Activated CD4-positive, alpha-beta T cell treated with anti-CD3 and anti-CD28 coated beads, Interleukin-2, amount 10 ng/mL, durations not matched to agents 7 days and 5 days (primary cell): ENCODE data around the gene MYG1. TPM values are rescaled to one million over a fixed set of nuclear protein-coding genes. Genes with fewer than 3 reads are reported as not detected.

Experiments
- CTCF ChIA-PET: fragments of 350-600 bp; sonication (Branson Sonifier 250); formaldehyde crosslinking; loops from one replicate; lab custom pipeline; 2021; ENCODE audit warnings: antibody characterized with exemption; lab: Charles Lee
- POLR2A ChIA-PET: fragments of 350-600 bp; sonication (Branson Sonifier 250); formaldehyde crosslinking; loops from one replicate; lab custom pipeline; 2021; ENCODE audit warnings: antibody characterized with exemption; lab: Charles Lee
- DNase-seq: peaks from one replicate; pipeline ENCODE4 v3.0.0-alpha.2; 2020
- H3K27ac Mint-ChIP-seq: one replicate; pipeline ENCODE4 v1.8.0; 2021; ENCODE audit warnings: mild to moderate bottlenecking, moderate library complexity, mixed read lengths
- H3K27me3 Mint-ChIP-seq: one replicate; pipeline ENCODE4 v1.8.0; 2021; ENCODE audit warnings: mixed read lengths
- H3K36me3 Mint-ChIP-seq: one replicate; pipeline ENCODE4 v1.8.0; 2021; ENCODE audit warnings: low read depth, mixed read lengths
- H3K4me1 Mint-ChIP-seq: one replicate; pipeline ENCODE4 v1.8.0; 2021; ENCODE audit warnings: mixed read lengths
- H3K4me3 Mint-ChIP-seq: one replicate; pipeline ENCODE4 v1.8.0; 2021; ENCODE audit warnings: mild to moderate bottlenecking, moderate library complexity, mixed read lengths
- H3K9me3 Mint-ChIP-seq: one replicate; pipeline ENCODE4 v1.8.0; 2021; ENCODE audit warnings: mixed read lengths
- total RNA-seq, 2 experiments: library from RNA; stranded (reverse); gene quantifications; one replicate each; pipeline ENCODE4 v1.2.3, GENCODE V29; 2021

The MYG1 gene, protein sequence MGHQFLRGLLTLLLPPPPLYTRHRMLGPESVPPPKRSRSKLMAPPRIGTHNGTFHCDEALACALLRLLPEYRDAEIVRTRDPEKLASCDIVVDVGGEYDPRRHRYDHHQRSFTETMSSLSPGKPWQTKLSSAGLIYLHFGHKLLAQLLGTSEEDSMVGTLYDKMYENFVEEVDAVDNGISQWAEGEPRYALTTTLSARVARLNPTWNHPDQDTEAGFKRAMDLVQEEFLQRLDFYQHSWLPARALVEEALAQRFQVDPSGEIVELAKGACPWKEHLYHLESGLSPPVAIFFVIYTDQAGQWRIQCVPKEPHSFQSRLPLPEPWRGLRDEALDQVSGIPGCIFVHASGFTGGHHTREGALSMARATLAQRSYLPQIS
- total RNA-seq: 10 to 100 TPM; 47.9 to 56.4 TPM

GRCh38 chr12:53299454-53300180, at the start of gene MYG1:
Gene MYG1 (plus strand): TSS chr12:53299695. CDS start chr12:53299738, 43 bp downstream.
- no peaks in the 10 kb centered on the region for H3K9me3 Mint-ChIP-seq
- CTCF ChIA-PET: interaction anchor here (0.7 to 2.9 kb wide), 11 partner anchors 9 to 104 kb away, joined by 3 to 30 read pairs (median 3); partner anchors contain the start of genes AAAS and ESPL1
- H3K27me3 Mint-ChIP-seq: no peaks in the 10 kb centered on the region
- DNase-seq: peak; percentile 90
- POLR2A ChIA-PET: interaction anchor here (0.6 kb wide), 1 partner anchor 122 kb away, joined by 3 read pairs; no protein-coding TSS in a partner anchor
- H3K4me3 Mint-ChIP-seq: peak within 1 kb of the TSS; percentile 89
- H3K4me1 Mint-ChIP-seq: peaks cover 68% of the 10 kb centered on the region
- H3K27ac Mint-ChIP-seq: peak within 1 kb of the TSS; percentile 86
- peaks cover 39% of the 10 kb centered on the region for H3K36me3 Mint-ChIP-seq

- Mint-ChIP-seq H3K27ac (peak overlapping the region; percentile 94), H3K9me3 (no peaks in the 10 kb centered on the region), H3K4me3 (peak overlapping the region; percentile 99), H3K27me3 (no peaks in the 10 kb centered on the region), H3K4me1 (peaks cover 47% of the 10 kb centered on the region), H3K36me3 (peaks cover 27% of the 10 kb centered on the region)
- DNase-seq: peak; percentile 73
- ChIA-PET POLR2A (interaction anchor here (1.2 kb wide), 1 partner anchor 32 kb away, joined by 3 read pairs; no protein-coding TSS in a partner anchor), CTCF (interaction anchor here (0.7 to 2.2 kb wide), 8 partner anchors 15 to 54 kb away, joined by 3 to 22 read pairs (median 4); no protein-coding TSS in a partner anchor)
These were observed 47.8 kb upstream of the MYG1 start for GRCh38 chr12:53251477-53252348.

GRCh38 chr12:53252349-53252916, 47.1 kb upstream of the MYG1 start:
- peak overlapping the region; percentile 99 for H3K4me3 Mint-ChIP-seq

GRCh38 chr12:53253298-53253697, 46.2 kb upstream of the MYG1 start:
- POLR2A ChIA-PET: no interaction called here
- DNase-seq: no peak
- CTCF ChIA-PET: interaction anchor here (0.5 to 2.4 kb wide), 8 partner anchors 8 to 215 kb away, joined by 3 to 9 read pairs (median 5); partner anchors contain the start of genes AAAS and ESPL1
- Mint-ChIP-seq H3K9me3 (no peaks in the 10 kb centered on the region), H3K36me3 (peaks cover 29% of the 10 kb centered on the region), H3K4me3 (peak overlapping the region; percentile 99), H3K27me3 (no peaks in the 10 kb centered on the region), H3K4me1 (peaks cover 47% of the 10 kb centered on the region), H3K27ac (peak overlapping the region; percentile 94)

More at GRCh38 chr12:53252349-53252916, 47.1 kb upstream of the MYG1 start:
- Mint-ChIP-seq H3K27ac (peak overlapping the region; percentile 94), H3K4me1 (peaks cover 47% of the 10 kb centered on the region), H3K27me3 (no peaks in the 10 kb centered on the region), H3K36me3 (peaks cover 27% of the 10 kb centered on the region), H3K9me3 (no peaks in the 10 kb centered on the region)
- ChIA-PET CTCF (interaction anchor here (0.5 to 2.4 kb wide), 5 partner anchors 7 to 216 kb away, joined by 4 to 22 read pairs (median 7); partner anchors contain the start of gene AAAS), POLR2A (no interaction called here)
- no peak for DNase-seq

DNA sequence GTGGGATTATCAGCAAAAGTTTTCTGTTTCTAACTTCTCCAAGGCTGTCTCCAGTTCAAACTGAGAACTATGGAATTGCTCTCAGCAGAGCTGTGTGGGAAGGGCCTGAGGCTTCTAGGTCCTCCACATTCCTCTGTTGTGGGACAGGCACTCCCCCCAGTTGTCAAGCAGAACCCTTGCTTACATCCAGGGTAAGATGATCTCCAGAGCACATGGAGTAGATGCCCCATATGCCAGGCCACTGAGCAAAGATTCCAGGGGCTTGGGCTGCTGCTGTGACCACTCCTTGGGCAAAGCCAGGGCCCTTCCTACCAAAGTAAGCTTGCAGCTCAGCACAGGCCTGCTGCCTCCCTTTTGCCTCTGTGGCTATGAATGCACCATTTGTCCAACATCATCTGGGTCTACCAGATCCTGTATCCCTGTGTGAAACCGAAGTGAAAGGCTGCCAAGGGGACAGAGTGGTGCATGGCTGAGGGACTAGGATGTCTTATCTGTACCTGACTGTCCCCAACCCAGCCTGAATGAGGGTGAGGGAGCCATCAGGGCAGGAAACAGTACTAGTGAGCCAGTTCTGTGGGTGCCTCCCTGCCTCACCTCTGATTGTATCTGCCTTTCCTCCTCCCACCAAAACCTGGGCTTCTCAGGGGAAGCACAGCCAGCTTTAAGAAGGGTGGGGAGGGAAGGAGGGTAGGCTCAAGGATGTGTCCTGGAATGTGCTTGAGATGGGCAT, 44.5 kb upstream of the MYG1 start:
- H3K9me3 Mint-ChIP-seq: no peaks in the 10 kb centered on the region
- POLR2A ChIA-PET: no interaction called here
- peaks cover 53% of the 10 kb centered on the region for H3K4me1 Mint-ChIP-seq
- no peak overlapping the region for H3K4me3 Mint-ChIP-seq
- H3K27me3 Mint-ChIP-seq: no peaks in the 10 kb centered on the region
- CTCF ChIA-PET: interaction anchor here (1.2 to 2.4 kb wide), 6 partner anchors 12 to 66 kb away, joined by 3 to 9 read pairs (median 6); partner anchors contain the start of genes AAAS and ESPL1
- H3K27ac Mint-ChIP-seq: peak overlapping the region; percentile 72
- H3K36me3 Mint-ChIP-seq: peaks cover 29% of the 10 kb centered on the region
- DNase-seq: peak; percentile 26

GRCh38 chr12:53255996-53256395, 43.5 kb upstream of the MYG1 start:
- H3K4me3 Mint-ChIP-seq: no peak overlapping the region
- H3K4me1 Mint-ChIP-seq: peaks cover 50% of the 10 kb centered on the region
- peak overlapping the region; percentile 72 for H3K27ac Mint-ChIP-seq

GRCh38 chr12:53258541-53259539, 40.7 kb upstream of the MYG1 start:
- CTCF ChIA-PET: interaction anchor here (1.2 to 1.8 kb wide), 5 partner anchors 9 to 47 kb away, joined by 3 to 10 read pairs (median 4); partner anchors contain the start of gene ESPL1
- Mint-ChIP-seq H3K9me3 (no peaks in the 10 kb centered on the region), H3K4me3 (no peak overlapping the region), H3K4me1 (peaks cover 30% of the 10 kb centered on the region), H3K27ac (no peak overlapping the region), H3K36me3 (peaks cover 17% of the 10 kb centered on the region), H3K27me3 (no peaks in the 10 kb centered on the region)
- POLR2A ChIA-PET: no interaction called here
- no peak for DNase-seq

More at GRCh38 chr12:53255996-53256395, 43.5 kb upstream of the MYG1 start:
- ChIA-PET POLR2A (no interaction called here), CTCF (interaction anchor here (1.2 to 2.1 kb wide), 5 partner anchors 10 to 65 kb away, joined by 3 to 9 read pairs (median 6); partner anchors contain the start of gene AAAS)
- no peak for DNase-seq
- Mint-ChIP-seq H3K36me3 (peaks cover 29% of the 10 kb centered on the region), H3K9me3 (no peaks in the 10 kb centered on the region), H3K27me3 (no peaks in the 10 kb centered on the region)

GRCh38 chr12:53259891-53260290, 39.6 kb upstream of the MYG1 start:
- no peak for DNase-seq
- ChIA-PET CTCF (interaction anchor here (0.7 to 1.9 kb wide), 3 partner anchors 16 to 48 kb away, joined by 4 to 5 read pairs (median 5); no protein-coding TSS in a partner anchor), POLR2A (no interaction called here)
- H3K36me3 Mint-ChIP-seq: peaks cover 12% of the 10 kb centered on the region
- H3K27me3 Mint-ChIP-seq: no peaks in the 10 kb centered on the region
- no peaks in the 10 kb centered on the region for H3K9me3 Mint-ChIP-seq
- no peak overlapping the region for H3K27ac Mint-ChIP-seq
- H3K4me1 Mint-ChIP-seq: peaks cover 22% of the 10 kb centered on the region
- H3K4me3 Mint-ChIP-seq: no peak overlapping the region

DNA sequence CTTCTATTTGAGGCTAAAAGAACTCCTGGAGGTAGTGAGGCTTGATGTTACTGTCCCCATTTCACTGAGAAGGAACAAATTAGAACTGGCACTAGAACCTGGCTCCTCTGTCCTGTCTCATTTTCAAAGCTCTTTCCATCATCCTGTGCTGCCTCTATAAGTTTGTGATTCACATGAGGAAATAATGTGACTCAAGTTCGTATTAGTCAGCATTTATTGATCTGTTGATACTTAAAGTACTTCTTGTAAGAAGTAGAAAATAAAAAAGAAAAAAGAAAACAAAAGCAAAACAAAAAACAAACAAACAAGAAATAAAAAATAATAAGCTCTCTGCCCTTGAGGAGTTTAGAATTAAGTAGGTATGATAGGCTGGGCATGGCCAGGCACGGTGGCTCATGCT, 33.7 kb upstream of the MYG1 start:
- H3K4me1 Mint-ChIP-seq: peaks cover 38% of the 10 kb centered on the region
- peaks cover 26% of the 10 kb centered on the region for H3K36me3 Mint-ChIP-seq

More for the DNA sequence above, 33.7 kb upstream of the MYG1 start:
- POLR2A ChIA-PET: no interaction called here
- H3K27ac Mint-ChIP-seq: no peak overlapping the region
- no peak overlapping the region for H3K4me3 Mint-ChIP-seq
- H3K27me3 Mint-ChIP-seq: no peaks in the 10 kb centered on the region
- H3K9me3 Mint-ChIP-seq: no peaks in the 10 kb centered on the region
- DNase-seq: no peak
- CTCF ChIA-PET: interaction anchor here (0.6 to 8.0 kb wide), 8 partner anchors 9 to 105 kb away, joined by 3 to 117 read pairs (median 4); partner anchors contain the start of genes AAAS and RARG
